B cell (primary cell): Measurements from ENCODE around the gene TNFSF4. TPM values are rescaled to one million over a fixed set of nuclear protein-coding genes. Genes with fewer than 3 reads are reported as not detected.

Experiments
- ATAC-seq: fragments of 200-7000 bp; cut with Tn5 transposase; one replicate; pipeline ENCODE4 v1.10.0; 2021; ENCODE audit warnings: low read depth, mild to moderate bottlenecking, moderate number of reproducible peaks, moderate library complexity
- CTCF ChIA-PET: fragments of 350-600 bp; sonication (Branson Sonifier 250); formaldehyde crosslinking; loops from one replicate; lab custom pipeline; 2021; ENCODE audit warnings: antibody characterized with exemption, inconsistent platforms; lab: Charles Lee
- POLR2A ChIA-PET: fragments of 350-600 bp; sonication (Branson Sonifier 250); formaldehyde crosslinking; loops from one replicate; lab custom pipeline; 2021; ENCODE audit warnings: antibody characterized with exemption; lab: Charles Lee
- DNase-seq: peaks from one replicate; pipeline ENCODE4 v3.0.0; 2013
- H2AFZ ChIP-seq: 2 replicates; pipeline ENCODE4 v1.6.1; 2012; ENCODE audit warnings: mild to moderate bottlenecking, low read depth, low read length; ENCODE audit not compliant: insufficient read depth, poor library complexity, severe bottlenecking
- H3K27ac ChIP-seq, 2 donors: 1 replicate in 1 of 2; 2 replicates in 1 of 2; pipeline ENCODE4 v1.5.1; 2012 to 2013; ENCODE audit warnings: low read length in 2 of 2, mild to moderate bottlenecking in 2 of 2, moderate library complexity in 1 of 2
- H3K27me3 ChIP-seq, 4 experiments: fragments of 200-600 bp in 1 of 4; sonication (generic) in 1 of 4; replicated peaks in 1 of 4; 1 replicate in 2 of 4; 2 replicates in 2 of 4; pipeline versions ENCODE4 v1.6.1 to v1.7.0; 2013 to 2016; ENCODE audit warnings: low read length in 3 of 4, mild to moderate bottlenecking in 2 of 4, mixed read lengths in 1 of 4, moderate library complexity in 1 of 4; ENCODE audit not compliant: insufficient read depth in 4 of 4, control insufficient read depth in 3 of 4; ENCODE audit errors: control extremely low read depth in 1 of 4
- H3K36me3 ChIP-seq, 2 experiments: replicated peaks in 1 of 2; 1 replicate in 1 of 2; 2 replicates in 1 of 2; pipeline versions ENCODE4 v1.6.1 to v1.7.1; 2013; ENCODE audit warnings: low read length in 1 of 2; ENCODE audit not compliant: insufficient read depth in 2 of 2, control insufficient read depth in 1 of 2; ENCODE audit errors: control extremely low read depth in 1 of 2, extremely low read depth in 1 of 2
- H3K4me1 ChIP-seq, 2 donors: fragments of 200-600 bp in 1 of 2; sonication (generic) in 1 of 2; 1 replicate in 1 of 2; 2 replicates in 1 of 2; pipeline versions ENCODE4 v1.5.1 to v1.6.1; 2013 to 2017; ENCODE audit warnings: low read length in 2 of 2; ENCODE audit not compliant: control insufficient read depth in 2 of 2, insufficient read depth in 2 of 2
- H3K4me2 ChIP-seq: replicated peaks from 2 replicates; pipeline ENCODE3; 2012; ENCODE audit warnings: mild to moderate bottlenecking, low read depth, low read length; ENCODE audit not compliant: poor library complexity, severe bottlenecking
- H3K4me3 ChIP-seq, 5 experiments: fragments of 200-600 bp in 1 of 5; sonication (generic) in 1 of 5; 1 replicate in 3 of 5; 2 replicates in 2 of 5; pipeline versions ENCODE4 v1.5.1 to v1.7.0; 2011 to 2016; ENCODE audit warnings: low read length in 4 of 5, mild to moderate bottlenecking in 4 of 5, low read depth in 2 of 5, control low read depth in 1 of 5, moderate library complexity in 1 of 5; ENCODE audit not compliant: insufficient read depth in 1 of 5; ENCODE audit errors: control extremely low read depth in 1 of 5, extremely low read depth in 1 of 5
- H3K79me2 ChIP-seq: fragments of 200-600 bp; sonication (generic); one replicate; pipeline ENCODE4 v1.6.0; 2016; ENCODE audit warnings: low read length; ENCODE audit not compliant: control insufficient read depth, insufficient read depth
- H3K9ac ChIP-seq: fragments of 200-600 bp; sonication (generic); 2 replicates; pipeline ENCODE4 v1.6.1; 2017; ENCODE audit warnings: mild to moderate bottlenecking, low read length, moderate library complexity
- H3K9me3 ChIP-seq, 3 donors: one replicate each; pipeline versions ENCODE4 v1.6.1 to v1.7.1; 2013; ENCODE audit warnings: low read length in 2 of 3; ENCODE audit not compliant: control insufficient read depth in 2 of 3, insufficient read depth in 1 of 3; ENCODE audit errors: control extremely low read depth in 1 of 3
- H4K20me1 ChIP-seq: 2 replicates; pipeline ENCODE4 v1.6.0; 2012; ENCODE audit warnings: mild to moderate bottlenecking, low read length; ENCODE audit not compliant: insufficient read depth, control insufficient read depth, poor library complexity, severe bottlenecking
- H3K27ac Mint-ChIP-seq: one replicate; pipeline ENCODE4 v1.8.0; 2021; ENCODE audit warnings: mixed read lengths
- H3K27me3 Mint-ChIP-seq: one replicate; pipeline ENCODE4 v1.8.0; 2021; ENCODE audit warnings: mixed read lengths
- H3K4me1 Mint-ChIP-seq: one replicate; pipeline ENCODE4 v1.8.0; 2021; ENCODE audit warnings: mixed read lengths
- H3K4me3 Mint-ChIP-seq: one replicate; pipeline ENCODE4 v1.8.0; 2021; ENCODE audit warnings: mixed read lengths
- H3K9me3 Mint-ChIP-seq: one replicate; pipeline ENCODE4 v1.8.0; 2022; ENCODE audit warnings: mixed read lengths; ENCODE audit not compliant: insufficient read depth
- CTCF ChIP-seq: fragments of 200-600 bp; IDR thresholded peaks from one replicate; pipeline ENCODE4 v1.8.0; 2022; ENCODE audit warnings: antibody characterized with exemption, mild to moderate bottlenecking
- EZH2 ChIP-seq: IDR thresholded peaks from 2 replicates; pipeline ENCODE4 v1.6.1; 2012; ENCODE audit warnings: borderline replicate concordance, low read depth, mild to moderate bottlenecking, moderate library complexity, low read length; ENCODE audit not compliant: insufficient read depth, poor library complexity, severe bottlenecking
- WGBS: methylation state at CpG from one replicate; pipeline ENCODE4 v1.1.5; 2013; ENCODE audit warnings: missing lambda C conversion rate; ENCODE audit not compliant: insufficient coverage; 5-methylcytosine and 5-hydroxymethylcytosine counted together
- intact Hi-C: fragments of 100-400 bp; cut with micrococcal nuclease; formaldehyde crosslinking; loops from one replicate; pipeline ENCODE4 v1.10.0; 2022
- polyA plus RNA-seq: library from polyadenylated mRNA; depleted of rRNA; stranded (reverse); fragments of >200 nt; gene quantifications from 2 replicates; pipeline ENCODE4 v1.2.3, GENCODE V29; 2012
- total RNA-seq, 2 donors: library from RNA; stranded (reverse); fragments of 120-200 nt in 1 of 2; gene quantifications; 1 replicate in 1 of 2; 2 replicates in 1 of 2; pipeline versions ENCODE4 v1.2.3 to v1.2.4, GENCODE V29; 2013 to 2022

Gene TNFSF4
- total and polyA plus RNA-seq, 2 donors (not counting 1 experiment from before 2014, with no cell fraction given), result 1.0 to 1.5 TPM

DNA sequence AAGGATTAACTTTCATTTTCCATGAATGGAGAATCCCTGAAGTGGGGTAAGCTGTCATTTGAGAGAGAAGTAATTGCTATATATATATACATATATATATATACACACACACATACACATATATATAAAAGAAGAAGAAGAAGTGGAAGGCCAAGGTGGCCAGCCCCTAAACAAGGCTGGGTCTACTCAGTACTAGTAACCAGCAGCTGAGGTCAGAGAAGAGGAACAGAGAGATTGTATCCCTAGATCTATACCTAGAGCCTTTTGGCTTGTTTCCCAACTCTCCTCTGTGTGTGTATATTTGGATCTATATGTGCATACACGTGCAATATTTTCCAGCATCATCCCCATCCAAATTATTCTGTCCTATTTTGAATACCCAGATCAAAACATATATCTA lies 5.2 kb downstream of the TNFSF4 start:
- POLR2A ChIA-PET, result no interaction called here
- no peaks in the 10 kb centered on the region for H3K9me3 Mint-ChIP-seq
- no peak overlapping the region for H3K27ac ChIP-seq
- H3K4me3 Mint-ChIP-seq, result no peak overlapping the region
- H3K27me3 Mint-ChIP-seq, result no peaks in the 10 kb centered on the region
- TF ChIP-seq CTCF (no peak), EZH2 (no peak)
- peaks cover 35% of the 10 kb centered on the region for H3K4me1 Mint-ChIP-seq
- H3K79me2 ChIP-seq, result peaks cover 3% of the 10 kb centered on the region
- no peaks in the 10 kb centered on the region for H3K36me3 ChIP-seq
- intact Hi-C loops, result loop anchor here (1.0 to 10.0 kb wide), 4 partner anchors 297 to 457 kb away; no protein-coding TSS in a partner anchor
- no peaks in the 10 kb centered on the region for H3K9me3 ChIP-seq
- ATAC-seq (peak; percentile 57), DNase-seq (no peak)
- H4K20me1 ChIP-seq, result no peaks in the 10 kb centered on the region
- H3K4me1 ChIP-seq, result peaks cover 38 to 58% of the 10 kb centered on the region in 2 donors
- H3K4me2 ChIP-seq, result peak overlapping the region; percentile 26
- no peak overlapping the region for H3K9ac ChIP-seq
- H3K27ac Mint-ChIP-seq, result no peak overlapping the region
- H3K4me3 ChIP-seq, result no peak overlapping the region
- CTCF ChIA-PET, result interaction anchor here (0.7 to 22.8 kb wide), 47 partner anchors 8 to 623 kb away, joined by 3 to 472 read pairs (median 4); partner anchors contain the start of gene CENPL
- H2AFZ ChIP-seq, result no peak overlapping the region
- no CpG with 5 or more reads among the region's 1 CpG for WGBS
- H3K27me3 ChIP-seq, result no peaks in the 10 kb centered on the region

DNA sequence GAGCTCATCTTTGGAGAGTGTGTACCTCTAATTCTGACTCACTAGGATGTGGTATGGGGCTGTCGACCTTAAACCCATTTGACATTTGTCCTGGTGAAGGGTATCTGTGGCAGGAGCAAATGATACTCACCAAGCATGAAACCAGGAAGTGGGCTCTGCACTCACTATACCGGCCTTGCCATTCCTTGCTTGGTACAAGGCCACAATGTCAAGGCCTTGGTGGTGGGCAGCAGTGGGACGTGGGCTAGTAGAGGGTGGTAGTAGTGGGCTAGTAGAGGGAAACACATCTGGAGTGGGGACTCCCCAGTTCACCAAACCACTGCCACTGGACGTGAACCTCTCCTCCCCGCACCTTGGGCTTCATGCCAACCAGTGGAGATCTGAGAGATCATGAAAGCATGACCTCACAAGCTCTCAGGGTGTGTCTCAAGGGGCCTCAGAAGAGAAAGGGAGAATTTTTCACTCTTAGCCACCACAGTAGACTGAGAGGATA lies 11.5 kb downstream of the TNFSF4 start:
- Mint-ChIP-seq H3K4me3 (peak overlapping the region; percentile 61), H3K27ac (peak overlapping the region; percentile 71), H3K4me1 (peaks cover 26% of the 10 kb centered on the region), H3K27me3 (no peaks in the 10 kb centered on the region), H3K9me3 (no peaks in the 10 kb centered on the region)
- Histone ChIP-seq H3K4me2 (peak overlapping the region; percentile 34), H3K79me2 (no peaks in the 10 kb centered on the region), H3K4me1 (peaks cover 14 to 20% of the 10 kb centered on the region in 2 donors), H3K4me3 (no peak overlapping the region), H3K9me3 (no peaks in the 10 kb centered on the region), H2AFZ (peak overlapping the region; percentile 44), H4K20me1 (no peaks in the 10 kb centered on the region), H3K27me3 (no peaks in the 10 kb centered on the region), H3K9ac (peak overlapping the region; percentile 13), H3K36me3 (no peaks in the 10 kb centered on the region), H3K27ac (peak overlapping the region in 1 of 2 donors; percentile 19)
- ATAC-seq (peak; percentile 84), DNase-seq (peak; percentile 49)
- intact Hi-C loops, result loop anchor here (10.0 kb wide), 1 partner anchor 181 kb away; no protein-coding TSS in a partner anchor
- no peak for TF ChIP-seq EZH2
- TF ChIP-seq CTCF, result no peak
- WGBS, result 8% methylated on average over 2 of the region's 5 CpGs
- ChIA-PET CTCF (interaction anchor here (1.2 to 15.1 kb wide), 6 partner anchors 211 to 451 kb away, joined by 3 to 266 read pairs (median 4); no protein-coding TSS in a partner anchor), POLR2A (interaction anchor here (0.5 kb wide), 1 partner anchor 448 kb away, joined by 3 read pairs; no protein-coding TSS in a partner anchor)
